ENCODE measurements around the gene HDAC4. TPM values are rescaled to one million over a fixed set of nuclear protein-coding genes. Genes with fewer than 3 reads are reported as not detected.

The HDAC4 gene
- total and polyA plus RNA-seq, 2 experiments from 2014 or later, result 9.3 to 10.8 TPM

DNA sequence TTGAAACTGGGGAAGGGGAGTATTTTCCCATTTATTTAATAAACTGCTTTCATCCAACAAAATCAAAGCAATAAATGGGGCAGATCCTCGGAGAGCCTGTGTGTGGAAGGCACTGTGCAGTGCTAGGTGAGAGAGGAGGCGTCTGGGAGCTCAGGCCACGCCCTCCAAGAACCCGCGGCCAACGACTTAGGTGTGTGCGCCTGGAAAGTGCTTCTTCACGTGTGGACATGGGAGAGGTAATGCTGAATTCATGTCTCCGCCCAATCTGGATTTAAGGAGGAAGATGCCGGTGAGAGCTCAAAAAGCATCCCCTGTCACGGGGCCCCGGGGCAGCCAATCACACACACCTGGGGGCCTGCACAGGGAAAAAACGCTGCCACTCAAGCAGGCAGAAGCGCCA lies 77.4 kb downstream of the HDAC4 start:
- no peak overlapping the region for H2AFZ ChIP-seq
- no peaks in the 10 kb centered on the region for H4K20me1 ChIP-seq (ENCODE audit: insufficient read depth, poor library complexity, severe bottlenecking)
- no peaks in the 10 kb centered on the region for H3K36me3 ChIP-seq (replicated peaks; ENCODE audit: insufficient read depth, low read depth)
- no peak for DNase-seq (ENCODE audit: low spot score)
- H3K4me1 ChIP-seq (ENCODE audit: insufficient read depth), result peaks cover 35% of the 10 kb centered on the region
- no peaks in the 10 kb centered on the region for H3K9me2 ChIP-seq (replicated peaks; ENCODE audit: insufficient read depth)
- H3K9me3 ChIP-seq (ENCODE audit: low read depth), result no peaks in the 10 kb centered on the region
- H3K4me2 ChIP-seq, result no peak overlapping the region
- WGBS (ENCODE audit: low lambda C conversion rate, missing lambda C conversion rate), result 85% methylated on average over 14 of the region's 14 CpGs
- no peak overlapping the region for H3K27ac ChIP-seq
- no peaks in the 10 kb centered on the region for H3K27me3 ChIP-seq
- H3K4me3 ChIP-seq, result no peak overlapping the region
- TF ChIP-seq EZH2 (IDR thresholded peaks at IDR 0.05; ENCODE audit: borderline replicate concordance), result no peak
- TF ChIP-seq EZH2phosphoT487 (IDR thresholded peaks at IDR 0.05; ENCODE audit: low read depth, severe bottlenecking, unreplicated experiment), result no peak
- TF ChIP-seq, protein P1, sequence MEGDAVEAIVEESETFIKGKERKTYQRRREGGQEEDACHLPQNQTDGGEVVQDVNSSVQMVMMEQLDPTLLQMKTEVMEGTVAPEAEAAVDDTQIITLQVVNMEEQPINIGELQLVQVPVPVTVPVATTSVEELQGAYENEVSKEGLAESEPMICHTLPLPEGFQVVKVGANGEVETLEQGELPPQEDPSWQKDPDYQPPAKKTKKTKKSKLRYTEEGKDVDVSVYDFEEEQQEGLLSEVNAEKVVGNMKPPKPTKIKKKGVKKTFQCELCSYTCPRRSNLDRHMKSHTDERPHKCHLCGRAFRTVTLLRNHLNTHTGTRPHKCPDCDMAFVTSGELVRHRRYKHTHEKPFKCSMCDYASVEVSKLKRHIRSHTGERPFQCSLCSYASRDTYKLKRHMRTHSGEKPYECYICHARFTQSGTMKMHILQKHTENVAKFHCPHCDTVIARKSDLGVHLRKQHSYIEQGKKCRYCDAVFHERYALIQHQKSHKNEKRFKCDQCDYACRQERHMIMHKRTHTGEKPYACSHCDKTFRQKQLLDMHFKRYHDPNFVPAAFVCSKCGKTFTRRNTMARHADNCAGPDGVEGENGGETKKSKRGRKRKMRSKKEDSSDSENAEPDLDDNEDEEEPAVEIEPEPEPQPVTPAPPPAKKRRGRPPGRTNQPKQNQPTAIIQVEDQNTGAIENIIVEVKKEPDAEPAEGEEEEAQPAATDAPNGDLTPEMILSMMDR (IDR thresholded peaks at IDR 0.05; ENCODE audit: poor library complexity), result no peak
- peaks cover 80% of the 10 kb centered on the region for H3K79me2 ChIP-seq

GRCh38 chr2:239322416-239323086 lies 78.3 kb downstream of the HDAC4 start:
- no peaks in the 10 kb centered on the region for H3K9me3 ChIP-seq (ENCODE audit: low read depth)
- TF ChIP-seq EZH2phosphoT487 (IDR thresholded peaks at IDR 0.05; ENCODE audit: low read depth, severe bottlenecking, unreplicated experiment) (no peak), EZH2 (IDR thresholded peaks at IDR 0.05; ENCODE audit: borderline replicate concordance) (no peak)
- TF ChIP-seq, protein P1 (IDR thresholded peaks at IDR 0.05; ENCODE audit: poor library complexity), result no peak
- WGBS (ENCODE audit: low lambda C conversion rate, missing lambda C conversion rate), result 88% methylated on average over 13 of the region's 14 CpGs
- H3K79me2 ChIP-seq, result peaks cover 87% of the 10 kb centered on the region
- H3K4me2 ChIP-seq, result no peak overlapping the region
- no peak overlapping the region for H2AFZ ChIP-seq
- no peak overlapping the region for H3K4me3 ChIP-seq
- DNase-seq (ENCODE audit: low spot score), result no peak
- H3K36me3 ChIP-seq (replicated peaks; ENCODE audit: insufficient read depth, low read depth), result no peaks in the 10 kb centered on the region
- H3K27ac ChIP-seq, result peak overlapping the region; percentile 26
- H4K20me1 ChIP-seq (ENCODE audit: insufficient read depth, poor library complexity, severe bottlenecking), result no peaks in the 10 kb centered on the region
- no peaks in the 10 kb centered on the region for H3K27me3 ChIP-seq
- H3K9me2 ChIP-seq (replicated peaks; ENCODE audit: insufficient read depth), result no peaks in the 10 kb centered on the region
- H3K4me1 ChIP-seq (ENCODE audit: insufficient read depth), result peaks cover 28% of the 10 kb centered on the region

DNA sequence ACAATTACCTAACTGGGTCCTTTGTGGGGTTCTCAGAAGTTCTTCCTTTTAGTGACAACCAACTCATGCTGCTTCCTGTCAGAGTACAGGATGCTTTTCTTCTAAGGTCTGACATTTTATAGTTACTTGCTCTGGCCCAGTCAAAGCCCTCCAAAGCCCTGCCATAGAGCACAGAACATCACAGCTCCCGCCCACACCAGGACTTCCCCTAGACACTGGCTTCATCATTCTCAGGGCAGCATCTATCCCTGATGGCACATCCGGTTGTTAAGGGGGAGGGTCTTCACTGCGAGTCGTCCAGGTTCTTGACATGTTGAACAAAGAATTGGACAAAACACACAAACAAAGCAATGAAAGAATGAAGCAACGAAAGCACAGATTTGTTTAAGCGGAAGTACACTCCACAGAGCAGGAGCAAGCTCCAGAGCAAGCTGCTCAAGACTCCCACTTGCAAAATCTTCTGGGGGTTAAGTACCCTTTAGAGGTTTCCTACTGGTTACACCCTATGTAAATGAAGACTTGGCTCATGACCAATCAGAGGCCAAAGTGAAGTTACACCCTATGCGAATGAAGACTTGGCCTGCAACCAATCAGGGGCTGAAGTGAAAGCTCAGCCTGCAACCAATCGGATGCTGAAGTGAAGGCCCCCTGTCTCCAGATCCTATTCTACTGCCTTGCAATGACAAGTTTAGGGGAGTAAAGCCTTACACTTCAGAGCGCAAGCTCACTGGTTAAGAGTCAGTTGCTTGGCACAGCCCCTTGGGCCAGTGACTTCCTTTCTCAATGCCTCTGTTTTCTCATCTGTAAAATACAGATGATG lies 79.0 kb downstream of the HDAC4 start:
- 93% methylated on average over 9 of the region's 9 CpGs for WGBS (ENCODE audit: low lambda C conversion rate, missing lambda C conversion rate)
- no peaks in the 10 kb centered on the region for H4K20me1 ChIP-seq (ENCODE audit: insufficient read depth, poor library complexity, severe bottlenecking)
- H3K4me1 ChIP-seq (ENCODE audit: insufficient read depth), result peaks cover 22% of the 10 kb centered on the region
- no peak overlapping the region for H3K4me3 ChIP-seq
- H3K79me2 ChIP-seq, result peaks cover 87% of the 10 kb centered on the region
- no peaks in the 10 kb centered on the region for H3K9me2 ChIP-seq (replicated peaks; ENCODE audit: insufficient read depth)
- TF ChIP-seq EZH2 (IDR thresholded peaks at IDR 0.05; ENCODE audit: borderline replicate concordance) (no peak), EZH2phosphoT487 (IDR thresholded peaks at IDR 0.05; ENCODE audit: low read depth, severe bottlenecking, unreplicated experiment) (no peak)
- TF ChIP-seq, protein P1 (IDR thresholded peaks at IDR 0.05; ENCODE audit: poor library complexity), result no peak
- no peaks in the 10 kb centered on the region for H3K36me3 ChIP-seq (replicated peaks; ENCODE audit: insufficient read depth, low read depth)
- H2AFZ ChIP-seq, result no peak overlapping the region
- H3K9me3 ChIP-seq (ENCODE audit: low read depth), result no peaks in the 10 kb centered on the region
- no peak overlapping the region for H3K27ac ChIP-seq
- H3K27me3 ChIP-seq, result no peaks in the 10 kb centered on the region
- DNase-seq (ENCODE audit: low spot score), result no peak
- no peak overlapping the region for H3K4me2 ChIP-seq
